ENCODE data around the gene SLC16A14.
A peak's percentile ranks its signal among the peaks of the same experiment; 100 is the strongest.

SLC16A14 gene

GRCh38 chr2:229997565-229997964 lies 71.2 kb downstream of the SLC16A14 start:
- no peak overlapping the region for H3K4me3 ChIP-seq (ENCODE audit: low read length)
- TF ChIP-seq CTCF (IDR thresholded peaks at IDR 0.05; ENCODE audit: insufficient read depth, low read depth, low read length, missing control alignments), result no peak
- DNase-seq (ENCODE audit: low read depth), result no peak

GRCh38 chr2:229996320-229996719 lies 72.4 kb downstream of the SLC16A14 start:
- no peak overlapping the region for H3K4me3 ChIP-seq (ENCODE audit: low read length)
- no peak for TF ChIP-seq CTCF (IDR thresholded peaks at IDR 0.05; ENCODE audit: insufficient read depth, low read depth, low read length, missing control alignments)
- no peak for DNase-seq (ENCODE audit: low read depth)

GRCh38 chr2:229993236-229993635 lies 75.5 kb downstream of the SLC16A14 start:
- no peak overlapping the region for H3K4me3 ChIP-seq (ENCODE audit: low read length)
- DNase-seq (ENCODE audit: low read depth), result peak; percentile 30
- TF ChIP-seq CTCF (IDR thresholded peaks at IDR 0.05; ENCODE audit: insufficient read depth, low read depth, low read length, missing control alignments), result no peak
